Adipose tissue (tissue), 3 donors: ENCODE data around the gene XAB2. TPM values are rescaled to one million over a fixed set of nuclear protein-coding genes. Genes with fewer than 3 reads are reported as not detected.

Experiments used
- polyA plus RNA-seq, 3 donors: library from polyadenylated mRNA; stranded (reverse); fragments of 200-250 nt; gene quantifications; one replicate each; pipeline ENCODE4 v1.2.3, GENCODE V29; 2013
- donor health status: healthy with polysubstance abuse.
- donor health status: Bipolar disorder and iron deficiency.
- donor health status: healthy.

XAB2 gene
- polyA plus RNA-seq, 3 donors, result 23.3 to 33.7 (median 29.4) TPM

Other genes with a start within 250 kb of the XAB2 start
- 1 to 10 TPM; 4.0 to 7.8 (median 7.0) TPM for gene PEX11G, start 140.5 kb downstream of the XAB2 start, polyA plus RNA-seq
- gene ZNF358, start 113.4 kb downstream of the XAB2 start, polyA plus RNA-seq, result 10 to 100 TPM; 21.4 to 62.9 (median 49.1) TPM
- gene MCOLN1, start 106.9 kb downstream of the XAB2 start, polyA plus RNA-seq, result 10 to 100 TPM; 12.1 to 38.2 (median 34.3) TPM
- gene PNPLA6, start 93.8 kb downstream of the XAB2 start, polyA plus RNA-seq, result 10 to 100 TPM; 18.0 to 31.3 (median 30.7) TPM
- 10 to 100 TPM in 1 of 3 donors, 1 to 10 TPM in 1, under 1 TPM in 1; 0.11 to 23.1 (median 2.2) TPM for gene CAMSAP3, start 33.7 kb downstream of the XAB2 start, polyA plus RNA-seq
- gene PET100, start 248 bp upstream of the XAB2 start, polyA plus RNA-seq, result 100 to 1,000 TPM in 1 of 3 donors, 10 to 100 TPM in 2; 39.6 to 101 (median 62.3) TPM
- gene PCP2, start 4.2 kb upstream of the XAB2 start, polyA plus RNA-seq, result 1 to 10 TPM in 1 of 3 donors, under 1 TPM in 1, not detected in 1; 0.10 to 3.7 TPM
- gene STXBP2, start 7.6 kb upstream of the XAB2 start, polyA plus RNA-seq, result 100 to 1,000 TPM in 1 of 3 donors, 10 to 100 TPM in 2; 43.6 to 114 (median 83.1) TPM
- gene RETN, start 39.5 kb upstream of the XAB2 start, polyA plus RNA-seq, result 10 to 100 TPM in 2 of 3 donors, 1 to 10 TPM in 1; 5.0 to 20.0 (median 15.1) TPM
- gene MCEMP1, start 47.5 kb upstream of the XAB2 start, polyA plus RNA-seq, result 10 to 100 TPM in 2 of 3 donors, under 1 TPM in 1; 0.76 to 36.0 (median 20.8) TPM
- gene TRAPPC5, start 51.3 kb upstream of the XAB2 start, polyA plus RNA-seq, result 100 to 1,000 TPM in 1 of 3 donors, 10 to 100 TPM in 2; 58.0 to 146 (median 75.1) TPM
- under 1 TPM; 0.22 to 0.39 (median 0.38) TPM for gene FCER2, start 72.6 kb upstream of the XAB2 start, polyA plus RNA-seq
- gene CLEC4G, start 102.6 kb upstream of the XAB2 start, polyA plus RNA-seq, result 10 to 100 TPM in 1 of 3 donors, 1 to 10 TPM in 2; 2.7 to 21.5 (median 7.2) TPM
- 10 to 100 TPM in 2 of 3 donors, 1 to 10 TPM in 1; 1.3 to 12.8 (median 12.7) TPM for gene CD209, start 118.0 kb upstream of the XAB2 start, polyA plus RNA-seq
- 1 to 10 TPM in 1 of 3 donors, under 1 TPM in 1, not detected in 1; 0.16 to 3.7 TPM for gene CLEC4M, start 133.7 kb upstream of the XAB2 start, polyA plus RNA-seq
- 10 to 100 TPM in 1 of 3 donors, 1 to 10 TPM in 2; 3.9 to 10.2 (median 8.4) TPM for gene EVI5L, start 200.7 kb upstream of the XAB2 start, polyA plus RNA-seq
- under 1 TPM in 2 of 3 donors, not detected in 1; 0.04 to 0.78 TPM for gene PRR36, start 244.8 kb upstream of the XAB2 start, polyA plus RNA-seq